Measurements from ENCODE around the gene ACTR10.

Gene ACTR10

GRCh38 chr14:58270628-58271027, 70.7 kb downstream of the ACTR10 start:
- Histone ChIP-seq H3K4me1 (ENCODE audit: control insufficient read depth in 1 of 2, insufficient read depth in 1 of 2, low read depth in 1 of 2, low read length in 1 of 2) (no peaks in the 10 kb centered on the region), H3K9me3 (no peaks in the 10 kb centered on the region), H3K27ac (peak overlapping the region; percentile 6), H3K36me3 (peaks cover 92% of the 10 kb centered on the region), H3K27me3 (no peaks in the 10 kb centered on the region), H3K4me3 (ENCODE audit: low read depth in 1 of 2, low read length in 1 of 2) (no peak overlapping the region)
- no peak for TF ChIP-seq CTCF (IDR thresholded peaks at IDR 0.05)

- no peak for TF ChIP-seq CTCF (IDR thresholded peaks at IDR 0.05)
These were observed 72.8 kb downstream of the ACTR10 start for GRCh38 chr14:58272588-58273372.

DNA sequence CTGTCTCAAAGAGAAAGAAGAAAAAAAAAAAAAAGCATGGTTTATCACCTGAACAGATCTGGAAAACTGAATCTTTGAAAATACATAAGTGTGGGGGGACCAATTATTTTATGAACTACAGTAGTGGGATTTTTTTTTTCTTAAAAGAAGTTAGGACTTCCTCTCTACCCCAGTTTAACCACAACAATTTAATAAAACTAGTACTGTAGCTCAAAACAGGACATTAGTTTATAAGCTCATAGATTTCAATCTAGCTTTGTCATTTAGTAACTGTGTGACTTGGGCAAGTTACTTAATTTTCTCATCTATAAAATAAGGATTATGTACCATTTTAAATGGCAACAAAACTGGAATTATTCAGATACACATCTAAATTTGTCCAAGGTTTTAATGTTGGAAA, 74.9 kb downstream of the ACTR10 start:
- Histone ChIP-seq H3K27ac (peak overlapping the region; percentile 31), H3K4me3 (ENCODE audit: low read depth in 1 of 2, low read length in 1 of 2) (no peak overlapping the region), H3K27me3 (no peaks in the 10 kb centered on the region), H3K9me3 (no peaks in the 10 kb centered on the region), H3K4me1 (ENCODE audit: control insufficient read depth in 1 of 2, insufficient read depth in 1 of 2, low read depth in 1 of 2, low read length in 1 of 2) (no peaks in the 10 kb centered on the region), H3K36me3 (peaks cover 79% of the 10 kb centered on the region)
- TF ChIP-seq CTCF (IDR thresholded peaks at IDR 0.05): no peak

More at GRCh38 chr14:58272588-58273372, 72.8 kb downstream of the ACTR10 start:
- Histone ChIP-seq H3K4me1 (ENCODE audit: control insufficient read depth in 1 of 2, insufficient read depth in 1 of 2, low read depth in 1 of 2, low read length in 1 of 2) (no peaks in the 10 kb centered on the region), H3K27me3 (no peaks in the 10 kb centered on the region), H3K27ac (no peak overlapping the region), H3K9me3 (no peaks in the 10 kb centered on the region), H3K36me3 (peaks cover 80% of the 10 kb centered on the region), H3K4me3 (ENCODE audit: low read depth in 1 of 2, low read length in 1 of 2) (no peak overlapping the region)

DNA sequence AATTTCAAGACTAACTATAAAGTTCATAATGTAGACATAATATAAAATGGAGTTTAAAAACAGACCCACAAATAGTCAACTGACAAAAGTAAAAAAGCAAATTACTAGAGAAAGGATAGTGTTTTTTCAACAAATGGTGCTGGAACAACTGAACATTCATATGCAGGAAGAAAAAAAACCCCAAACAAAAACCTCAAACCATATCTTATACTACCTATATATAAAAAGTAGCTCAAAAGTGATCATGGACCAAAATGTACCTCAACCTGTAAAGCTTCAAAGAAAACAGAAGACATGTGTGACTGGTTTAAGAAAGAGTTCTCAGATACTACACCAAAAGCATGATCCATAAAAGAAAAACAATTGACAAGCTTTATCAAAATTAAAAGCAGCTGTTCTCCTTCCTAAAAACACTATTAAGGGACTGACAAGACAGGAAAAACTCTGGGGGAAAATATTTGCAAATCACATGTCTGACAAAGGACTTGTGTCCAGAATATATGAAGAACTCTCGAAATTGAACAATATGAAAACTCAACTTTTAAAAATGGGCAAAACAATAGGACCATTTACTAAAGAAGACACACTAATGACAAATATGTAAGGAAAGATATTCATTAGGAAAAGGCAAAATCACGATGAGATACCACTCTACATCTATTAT, 75.7 kb downstream of the ACTR10 start:
- TF ChIP-seq CTCF (IDR thresholded peaks at IDR 0.05): no peak
- H3K27me3 ChIP-seq: no peaks in the 10 kb centered on the region
- H3K27ac ChIP-seq: peak overlapping the region; percentile 31
- no peak overlapping the region for H3K4me3 ChIP-seq (ENCODE audit: low read depth in 1 of 2, low read length in 1 of 2)
- H3K4me1 ChIP-seq (ENCODE audit: control insufficient read depth in 1 of 2, insufficient read depth in 1 of 2, low read depth in 1 of 2, low read length in 1 of 2): no peaks in the 10 kb centered on the region
- peaks cover 76% of the 10 kb centered on the region for H3K36me3 ChIP-seq
- H3K9me3 ChIP-seq: no peaks in the 10 kb centered on the region

- Histone ChIP-seq H3K9me3 (no peaks in the 10 kb centered on the region), H3K27me3 (no peaks in the 10 kb centered on the region), H3K27ac (no peak overlapping the region), H3K4me1 (ENCODE audit: control insufficient read depth in 1 of 2, insufficient read depth in 1 of 2, low read depth in 1 of 2, low read length in 1 of 2) (peaks cover 3% of the 10 kb centered on the region in 2 experiments), H3K36me3 (peaks cover 71% of the 10 kb centered on the region), H3K4me3 (ENCODE audit: low read depth in 1 of 2, low read length in 1 of 2) (no peak overlapping the region)
- no peak for TF ChIP-seq CTCF (IDR thresholded peaks at IDR 0.05)
These were observed 76.3 kb downstream of the ACTR10 start for GRCh38 chr14:58276208-58276607.
